GM12892 (cell line): Measurements from ENCODE around the gene LGR6.

Source experiments
- POLR2A ChIP-seq: IDR thresholded peaks from 2 replicates; pipeline ENCODE4 v1.6.1; 2011; ENCODE audit warnings: low read depth, low read length, control low read depth
- POLR2AphosphoS5 ChIP-seq: IDR thresholded peaks from 2 replicates; pipeline ENCODE4 v1.6.1; 2011; ENCODE audit warnings: low read depth, low read length, control low read depth

DNA sequence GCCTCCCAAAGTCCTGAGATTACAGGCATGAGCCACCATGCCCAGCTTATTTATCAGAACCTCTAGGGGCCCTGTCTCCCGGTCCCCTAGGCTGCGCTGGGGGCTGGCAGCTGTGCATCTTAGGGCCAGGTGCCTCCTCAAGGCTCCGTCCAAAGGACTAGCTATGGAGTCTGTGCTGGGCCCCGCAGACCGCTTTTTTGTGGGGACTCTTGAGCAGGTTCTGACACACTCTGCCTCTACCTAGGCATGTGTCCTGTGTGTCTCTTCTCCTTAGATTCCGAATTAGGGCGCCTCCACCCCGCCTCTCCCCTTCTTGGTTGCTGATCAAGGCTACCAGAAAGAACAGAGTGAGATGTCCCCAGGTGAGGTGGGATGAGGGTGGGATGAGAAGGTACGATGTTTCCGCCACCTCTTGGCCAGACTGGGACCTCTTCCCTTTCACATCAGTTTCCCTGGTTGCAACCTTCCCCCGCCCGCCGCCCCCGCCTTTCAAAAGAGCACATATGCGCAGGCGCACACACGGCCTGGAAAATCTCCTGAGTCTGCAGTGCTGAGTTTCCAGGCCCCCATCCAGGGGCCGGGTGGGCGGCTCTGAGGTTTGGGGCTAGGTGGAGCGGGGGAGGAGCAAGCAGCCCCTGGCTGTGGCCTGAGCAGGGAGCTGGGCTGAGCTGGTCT is 28.2 kb upstream of the LGR6 start:
- TF ChIP-seq POLR2A (no peak), POLR2AphosphoS5 (no peak)
